HCT116 (cell line): ENCODE results near the gene STK35. TPM values are rescaled to one million over a fixed set of nuclear protein-coding genes. Genes with fewer than 3 reads are reported as not detected.

Experiments
- ATAC-seq: fragments of 200-7000 bp; cut with Tn5 transposase; 2 replicates; pipeline ENCODE4 v1.9.1; 2020; ENCODE audit warnings: mild to moderate bottlenecking, moderate library complexity
- BruUV-seq: library from RNA; stranded (reverse); fragments of 400-500 nt; replicated peaks from 2 replicates; lab custom pipeline; 2021; lab: Mats Ljungman, UMichigan
- CTCF ChIA-PET: fragments of 300-600 bp; sonication (Branson Sonifier 250); formaldehyde crosslinking; loops from one replicate; lab custom pipeline; 2021; ENCODE audit warnings: antibody characterized with exemption; lab: Charles Lee
- POLR2A ChIA-PET: fragments of 300-600, 350-600 bp; sonication (Branson Sonifier 250); formaldehyde crosslinking; loops from one replicate; lab custom pipeline; 2021; ENCODE audit warnings: antibody characterized with exemption; lab: Charles Lee
- RAD21 ChIA-PET, 2 experiments: fragments of 300-600 bp; sonication (Branson Sonifier 250); formaldehyde crosslinking; loops; one replicate each; lab custom pipeline; 2023; ENCODE audit warnings: low total read pairs in 2 of 2; ENCODE audit not compliant: uncharacterized antibody in 2 of 2, unreplicated experiment in 2 of 2, low non-redundant PET in 1 of 2; lab: Charles Lee
- DNase-seq: peaks from one replicate; pipeline ENCODE4 v3.0.0-alpha.2; 2010; ENCODE audit warnings: low read depth, low spot score
- H2AFZ ChIP-seq: fragments of 200-600 bp; shearing (Covaris generic), sonication (generic); 2 replicates; pipeline ENCODE4 v1.6.1; 2017; ENCODE audit warnings: low read depth, mixed run types, mixed read lengths, antibody characterized with exemption, low read length; ENCODE audit not compliant: poor library complexity, severe bottlenecking
- H3K27ac ChIP-seq: 2 replicates; pipeline ENCODE4 v1.5.1; 2012; ENCODE audit warnings: low read depth, low read length
- H3K27me3 ChIP-seq: fragments of 200-600 bp; sonication (generic); 2 replicates; pipeline ENCODE4 v1.6.1; 2016; ENCODE audit warnings: mixed run types, low read length, mixed read lengths; ENCODE audit not compliant: insufficient read depth
- H3K36me3 ChIP-seq, 2 experiments: fragments of 200-500 bp in 1 of 2; fragments of 200-600 bp in 1 of 2; sonication (Bioruptor generic) in 1 of 2; sonication (generic) in 1 of 2; 2 replicates each; pipeline versions ENCODE4 v1.5.1 to v1.6.1; 2014 to 2016; ENCODE audit warnings: low read length in 2 of 2, inconsistent platforms in 1 of 2, mixed read lengths in 1 of 2, mixed run types in 1 of 2; ENCODE audit not compliant: insufficient read depth in 2 of 2, control insufficient read depth in 1 of 2
- H3K4me1 ChIP-seq, 2 experiments: fragments of 200-600 bp in 1 of 2; sonication (generic) in 1 of 2; 2 replicates each; pipeline versions ENCODE4 v1.5.1 to v1.6.1; 2012 to 2017; ENCODE audit warnings: low read length in 2 of 2, inconsistent platforms in 1 of 2, mild to moderate bottlenecking in 1 of 2, mixed read lengths in 1 of 2, mixed run types in 1 of 2, moderate library complexity in 1 of 2; ENCODE audit not compliant: insufficient read depth in 2 of 2, control insufficient read depth in 1 of 2
- H3K4me2 ChIP-seq: fragments of 200-600 bp; sonication (generic); 2 replicates; pipeline ENCODE4 v1.6.1; 2017; ENCODE audit warnings: mixed run types, low read length, mixed read lengths
- H3K4me3 ChIP-seq, 2 experiments: fragments of 200-600 bp in 1 of 2; sonication (generic) in 1 of 2; replicated peaks in 1 of 2; 2 replicates each; pipeline ENCODE4 v1.5.1; 2011 to 2016; ENCODE audit warnings: low read length in 2 of 2, control low read depth in 1 of 2, low read depth in 1 of 2, mild to moderate bottlenecking in 1 of 2, mixed read lengths in 1 of 2, mixed run types in 1 of 2
- H3K79me2 ChIP-seq: fragments of 200-600 bp; sonication (generic); 2 replicates; pipeline ENCODE4 v1.6.1; 2017; ENCODE audit warnings: mild to moderate bottlenecking, mixed run types, low read length, moderate library complexity, mixed read lengths; ENCODE audit not compliant: insufficient read depth
- H3K9ac ChIP-seq: fragments of 200-600 bp; sonication (generic); 2 replicates; pipeline ENCODE4 v1.6.1; 2016; ENCODE audit warnings: low read length, mixed read lengths
- H3K9me2 ChIP-seq: fragments of 200-600 bp; sonication (generic), shearing (Covaris generic); 2 replicates; pipeline ENCODE4 v1.6.1; 2017; ENCODE audit warnings: mixed run types, mild to moderate bottlenecking, moderate library complexity; ENCODE audit not compliant: insufficient read depth
- H3K9me3 ChIP-seq, 2 experiments: fragments of 200-500 bp in 1 of 2; fragments of 200-600 bp in 1 of 2; sonication (Bioruptor generic) in 1 of 2; sonication (generic) in 1 of 2; 2 replicates each; pipeline ENCODE4 v1.6.1; 2014 to 2017; ENCODE audit warnings: low read length in 2 of 2, mixed read lengths in 2 of 2, inconsistent platforms in 1 of 2, low read depth in 1 of 2, mild to moderate bottlenecking in 1 of 2, mixed run types in 1 of 2, moderate library complexity in 1 of 2; ENCODE audit not compliant: control insufficient read depth in 1 of 2, insufficient read depth in 1 of 2
- H4K20me1 ChIP-seq: fragments of 200-600 bp; sonication (generic), shearing (Covaris generic); 2 replicates; pipeline ENCODE4 v1.6.1; 2017; ENCODE audit warnings: mixed run types, mild to moderate bottlenecking, moderate library complexity; ENCODE audit not compliant: insufficient read depth
- ATF3 ChIP-seq: IDR thresholded peaks from 2 replicates; pipeline ENCODE4 v1.6.1; 2012
- CBX3 ChIP-seq: IDR thresholded peaks from 2 replicates; pipeline ENCODE4 v1.6.1; 2012; ENCODE audit warnings: low read depth
- CEBPB ChIP-seq: IDR thresholded peaks from 2 replicates; pipeline ENCODE4 v1.6.1; 2012; ENCODE audit warnings: low read depth
- ELF1 ChIP-seq: IDR thresholded peaks from 2 replicates; pipeline ENCODE4 v1.6.1; 2012; ENCODE audit warnings: low read depth, borderline replicate concordance
- FOSL1 ChIP-seq: IDR thresholded peaks from 2 replicates; pipeline ENCODE4 v1.6.1; 2012; ENCODE audit warnings: low read depth
- POLR2A ChIP-seq: IDR thresholded peaks from 2 replicates; pipeline ENCODE4 v1.7.0; 2011; ENCODE audit warnings: borderline replicate concordance; ENCODE audit not compliant: insufficient read depth, insufficient read length; ENCODE audit errors: extremely low read depth
- RAD21 ChIP-seq: IDR thresholded peaks from 2 replicates; pipeline ENCODE4 v1.6.1; 2012; ENCODE audit warnings: low read depth, mild to moderate bottlenecking
- REST ChIP-seq: IDR thresholded peaks from 2 replicates; pipeline ENCODE4 v1.6.1; 2012; ENCODE audit warnings: low read depth
- SIN3A ChIP-seq: IDR thresholded peaks from 2 replicates; pipeline ENCODE4 v1.6.1; 2012; ENCODE audit warnings: low read depth
- SP1 ChIP-seq: IDR thresholded peaks from 2 replicates; pipeline ENCODE4 v1.6.1; 2012; ENCODE audit warnings: low read depth
- SRF ChIP-seq: IDR thresholded peaks from 2 replicates; pipeline ENCODE4 v1.6.1; 2012; ENCODE audit warnings: low read depth
- TCF7L2 ChIP-seq: IDR thresholded peaks from 2 replicates; pipeline ENCODE4 v1.7.0; 2011; ENCODE audit warnings: borderline replicate concordance, inconsistent platforms; ENCODE audit not compliant: insufficient read depth, insufficient read length; ENCODE audit errors: extremely low read depth
- ZBTB33 ChIP-seq: IDR thresholded peaks from 2 replicates; pipeline ENCODE4 v1.6.1; 2011; ENCODE audit warnings: mild to moderate bottlenecking, low read length, moderate library complexity; ENCODE audit not compliant: insufficient replicate concordance; ENCODE audit errors: extremely low read depth
- ZFX ChIP-seq: fragments of 450-650 bp; IDR thresholded peaks from 2 replicates; pipeline ENCODE4 v1.6.1; 2017
- ZNF274 ChIP-seq: fragments of 200-500 bp; sonication (Bioruptor generic); IDR thresholded peaks from 2 replicates; pipeline ENCODE4 v1.6.1; 2014; ENCODE audit warnings: mild to moderate bottlenecking, low read depth, low read length, inconsistent platforms
- intact Hi-C: fragments of 100-400 bp; cut with micrococcal nuclease; formaldehyde crosslinking; loops from 2 replicates; pipeline ENCODE4 v1.10.0; 2022
- total RNA-seq: library from RNA; stranded (reverse); gene quantifications from one replicate; pipeline ENCODE4 v1.2.1, GENCODE V29; 2021; ENCODE audit not compliant: unreplicated experiment

The STK35 gene
- total RNA-seq, 1 experiment from 2014 or later, result 32.8 TPM

- peaks cover 0 to 2% of the 10 kb centered on the region in 2 experiments; a peak in 1 of 4 replicates for H3K4me1 ChIP-seq
- no peak overlapping the region for H3K4me2 ChIP-seq
- H4K20me1 ChIP-seq, result no peaks in the 10 kb centered on the region
- RAD21 ChIA-PET, result no interaction called here
- POLR2A ChIA-PET, result no interaction called here
- CTCF ChIA-PET, result no interaction called here
- H3K9me3 ChIP-seq, result no peaks in the 10 kb centered on the region
- no peaks in the 10 kb centered on the region for H3K36me3 ChIP-seq
- H3K9me2 ChIP-seq, result no peaks in the 10 kb centered on the region
- H3K4me3 ChIP-seq, result no peak overlapping the region
- ATAC-seq, result no peak
- BruUV-seq, result no TSS peak
- no peak overlapping the region for H2AFZ ChIP-seq
- intact Hi-C loops, result loop anchor here (5.0 kb wide), 1 partner anchor 67 kb away; the partner anchor contains the start of gene STK35
- no peak overlapping the region for H3K27ac ChIP-seq
- no peak overlapping the region for H3K9ac ChIP-seq
- no peak for DNase-seq
- peaks cover 17% of the 10 kb centered on the region; the same call in 1 of the 2 replicates for H3K27me3 ChIP-seq
- TF ChIP-seq ELF1 (no peak), RAD21 (no peak), TCF7L2 (no peak), CEBPB (no peak), ATF3 (no peak), SIN3A (no peak), REST (no peak), POLR2A (no peak), ZBTB33 (no peak), CBX3 (no peak), FOSL1 (no peak), SRF (no peak), ZFX (no peak), SP1 (no peak), ZNF274 (no peak)
- H3K79me2 ChIP-seq, result no peaks in the 10 kb centered on the region
Measured at GRCh38 chr20:2169456-2170088, 67.9 kb downstream of the STK35 start.
